Activated CD4-positive, alpha-beta T cell treated with anti-CD3 and anti-CD28 coated beads, Interleukin-2, amount 50 U/mL, for 24 hours (primary cell): ENCODE results near the gene PTN.
"Not testable (repeated sequence)": the region's sequence is repeated elsewhere in the genome, so short reads cannot be mapped to it uniquely, and the experiment has no call there.

Experiments
- DNase-seq, 2 donors: peaks; one replicate each; pipeline ENCODE4 v3.0.0-alpha.2; 2020; ENCODE audit warnings: low read depth in 1 of 2, low spot score in 1 of 2

Gene PTN

GRCh38 chr7:137268001-137268865 lies 75.3 kb downstream of the PTN start:
- DNase-seq: not testable (repeated sequence)

- no peak for DNase-seq
Measured at GRCh38 chr7:137266764-137267163, 76.8 kb downstream of the PTN start.

- not testable (repeated sequence) for DNase-seq
Measured at GRCh38 chr7:137265480-137265879, 78.1 kb downstream of the PTN start.

- DNase-seq: no peak
Measured at GRCh38 chr7:137262599-137262998, 80.9 kb downstream of the PTN start.

GRCh38 chr7:137258552-137258951 lies 85.0 kb downstream of the PTN start:
- no peak for DNase-seq

GRCh38 chr7:137254766-137255165 lies 88.8 kb downstream of the PTN start:
- no peak for DNase-seq

- DNase-seq: no peak
Measured at GRCh38 chr7:137245890-137246289, 97.6 kb downstream of the PTN start.

GRCh38 chr7:137245186-137245585 lies 98.3 kb downstream of the PTN start:
- DNase-seq: no peak

- no peak for DNase-seq
Measured at GRCh38 chr7:137243741-137244140, 99.8 kb downstream of the PTN start.

GRCh38 chr7:137242616-137243015 lies 100.9 kb downstream of the PTN start:
- DNase-seq: no peak

GRCh38 chr7:137241655-137242360 lies 101.7 kb downstream of the PTN start:
- no peak for DNase-seq

GRCh38 chr7:137239186-137239585 lies 104.3 kb downstream of the PTN start:
- not testable (repeated sequence) for DNase-seq

- no peak for DNase-seq
Measured at GRCh38 chr7:137235434-137235833, 108.1 kb downstream of the PTN start.

- no peak for DNase-seq
Measured at GRCh38 chr7:137231167-137231566, 112.4 kb downstream of the PTN start.

GRCh38 chr7:137221467-137221866 lies 122.1 kb downstream of the PTN start:
- DNase-seq: no peak

GRCh38 chr7:137213744-137214143 lies 129.8 kb downstream of the PTN start:
- DNase-seq: no peak

GRCh38 chr7:137209151-137209817 lies 134.2 kb downstream of the PTN start:
- DNase-seq: no peak

GRCh38 chr7:137206770-137207169 lies 136.8 kb downstream of the PTN start:
- DNase-seq: no peak

- no peak for DNase-seq
Measured at GRCh38 chr7:137204246-137204645, 139.3 kb downstream of the PTN start.

- DNase-seq: no peak
Measured at GRCh38 chr7:137203351-137203750, 140.2 kb downstream of the PTN start.

GRCh38 chr7:137196648-137197047 lies 146.9 kb downstream of the PTN start:
- DNase-seq: no peak

- no peak for DNase-seq
Measured at GRCh38 chr7:137195996-137196395, 147.5 kb downstream of the PTN start.
